Superior temporal gyrus (tissue), 1 donor: ENCODE measurements around the gene ANKFY1.
A peak's percentile ranks its signal among the peaks of the same experiment; 100 is the strongest.

ENCODE experiments used
- DNase-seq: peaks from one replicate; pipeline ENCODE4 v3.0.0-alpha.2; 2016; ENCODE audit errors: extremely low spot score

Gene ANKFY1

DNA sequence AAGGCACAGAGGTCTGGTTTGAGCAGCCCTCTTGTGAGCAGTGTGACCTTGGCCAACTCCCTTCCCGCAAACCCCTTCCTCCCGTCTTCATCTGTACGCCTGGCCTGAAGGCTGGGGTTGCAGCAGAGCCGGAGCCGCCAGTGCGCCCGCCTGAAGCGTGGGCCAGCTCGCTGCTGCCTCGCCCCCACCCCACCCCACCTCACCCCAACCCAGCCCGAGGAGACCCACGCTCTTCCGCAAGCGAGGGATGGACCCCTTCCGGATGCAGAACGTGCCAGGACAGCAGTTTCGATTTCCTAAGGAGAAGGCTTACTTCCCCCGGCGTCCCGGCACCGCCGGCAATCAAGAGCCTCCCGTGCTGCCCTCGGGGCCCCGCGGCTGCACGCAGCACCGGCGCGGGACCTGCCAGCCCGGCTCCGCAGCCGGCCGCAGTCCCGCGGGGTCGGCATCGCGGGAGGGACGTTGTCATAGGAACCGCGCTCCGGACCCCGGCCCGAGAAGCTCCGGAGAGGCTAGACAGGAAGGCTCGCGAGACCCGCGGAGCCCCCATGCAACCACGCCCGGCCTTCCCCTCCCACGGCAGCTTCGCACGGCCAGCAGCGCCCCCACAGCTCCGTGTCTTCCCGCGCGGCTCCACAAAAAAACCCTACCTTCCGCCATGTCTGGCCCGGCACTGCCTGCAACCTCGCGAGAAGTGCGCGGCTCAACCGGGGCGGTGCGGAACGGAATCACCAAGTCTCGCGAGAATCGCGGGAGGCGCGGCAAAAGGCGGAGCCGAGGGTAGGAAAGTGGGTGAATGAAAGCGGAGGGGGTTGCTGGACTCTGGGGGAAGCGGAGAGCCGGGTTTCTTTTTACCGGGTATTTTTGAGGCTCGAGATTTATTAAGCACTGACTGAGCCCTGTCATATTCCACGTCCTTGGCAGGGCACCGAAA, at the start of gene ANKFY1:
TSS of gene ANKFY1 (minus strand) at position 698 of the 934 bp plus-strand sequence. CDS start at position 660, 38 bp downstream.
- DNase-seq, result peak; percentile 97

DNA sequence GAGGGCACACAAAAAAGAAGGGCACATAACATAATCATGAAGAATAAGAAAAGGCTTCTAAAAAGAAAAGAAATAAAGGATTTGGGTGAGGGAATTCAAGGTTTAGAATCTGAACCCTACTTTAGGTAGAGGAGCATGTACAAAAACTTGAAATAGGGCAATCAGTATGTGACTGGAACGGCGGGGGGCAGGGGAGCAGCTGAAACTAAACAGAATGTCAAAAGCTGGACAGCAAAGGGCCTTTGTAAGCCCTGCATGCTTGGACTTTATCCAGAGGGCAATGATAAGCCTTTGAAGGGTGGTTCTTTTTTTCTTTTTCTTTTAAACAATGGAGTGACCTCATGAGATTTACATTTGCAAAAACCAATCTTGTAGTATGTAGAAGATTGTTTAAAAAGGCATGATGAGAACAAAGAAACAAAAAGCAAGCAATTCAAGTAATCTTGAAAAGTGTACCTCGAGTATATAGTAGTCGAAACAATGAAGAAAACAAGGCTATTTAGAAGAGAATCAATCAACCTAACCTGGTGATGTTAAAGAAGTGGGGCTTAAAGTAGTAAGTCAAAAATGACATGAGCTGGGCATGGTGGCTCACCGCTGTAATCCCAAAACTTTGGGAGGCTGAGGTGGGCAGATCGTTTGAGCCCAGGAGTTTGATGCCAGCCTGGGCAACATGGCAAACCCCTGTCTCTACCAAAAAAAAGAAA, 46.7 kb upstream of the ANKFY1 start:
- DNase-seq, result peak; percentile 77

DNA sequence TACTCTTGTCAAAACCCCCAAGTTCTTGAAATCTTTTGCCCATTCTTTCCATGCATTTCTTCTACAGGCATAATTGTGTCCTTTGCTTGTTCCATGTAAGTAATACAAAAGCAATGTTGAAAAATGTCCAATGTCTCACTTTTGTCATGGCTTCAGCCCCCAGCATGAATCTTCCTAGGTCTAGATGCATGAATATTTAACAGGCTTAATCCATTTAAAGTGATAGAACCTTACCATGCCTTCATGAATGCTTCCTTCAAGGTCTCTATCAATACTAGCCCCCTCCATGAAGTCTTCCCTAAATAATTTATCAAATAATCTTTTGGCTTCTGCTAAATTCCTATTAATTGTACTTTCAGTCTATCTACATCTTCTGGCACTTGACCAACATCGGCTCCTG, 46.1 kb upstream of the ANKFY1 start:
- peak; percentile 50 for DNase-seq

DNA sequence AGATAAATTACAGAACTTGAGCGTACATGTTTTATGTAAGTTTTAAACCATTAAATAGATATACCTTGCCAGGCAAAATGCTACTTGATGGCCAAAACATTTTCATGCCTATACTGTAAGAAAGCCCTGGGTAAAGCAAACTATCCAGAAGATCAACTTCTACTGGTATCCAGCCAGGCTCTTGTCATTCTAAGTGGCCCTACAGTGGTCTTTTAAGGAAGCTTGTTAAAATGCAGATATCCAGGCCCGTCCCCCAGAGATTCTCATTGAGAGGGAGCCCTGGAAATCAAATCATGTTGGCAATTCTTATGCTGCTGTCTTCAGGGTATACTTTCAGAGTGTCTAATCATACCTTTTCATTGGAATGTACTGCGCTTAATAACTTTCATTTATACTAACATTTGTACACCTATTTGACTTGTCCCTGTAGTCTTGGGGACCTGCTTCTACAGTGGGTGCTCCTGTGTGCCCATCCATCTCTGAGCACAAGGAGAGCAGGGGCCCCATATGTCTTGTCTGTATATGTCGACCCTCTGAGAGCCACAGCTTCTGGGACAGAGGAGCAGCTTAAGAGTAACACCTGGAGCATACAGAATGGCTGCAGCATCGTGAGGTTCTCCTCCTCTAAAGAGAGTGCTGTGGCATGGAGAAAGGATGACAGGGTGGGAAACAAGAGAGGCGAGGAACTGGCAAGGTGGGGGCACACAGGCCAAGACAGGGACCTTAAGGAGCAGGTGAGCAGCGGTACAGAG, 43.6 kb upstream of the ANKFY1 start:
- no peak for DNase-seq

DNA sequence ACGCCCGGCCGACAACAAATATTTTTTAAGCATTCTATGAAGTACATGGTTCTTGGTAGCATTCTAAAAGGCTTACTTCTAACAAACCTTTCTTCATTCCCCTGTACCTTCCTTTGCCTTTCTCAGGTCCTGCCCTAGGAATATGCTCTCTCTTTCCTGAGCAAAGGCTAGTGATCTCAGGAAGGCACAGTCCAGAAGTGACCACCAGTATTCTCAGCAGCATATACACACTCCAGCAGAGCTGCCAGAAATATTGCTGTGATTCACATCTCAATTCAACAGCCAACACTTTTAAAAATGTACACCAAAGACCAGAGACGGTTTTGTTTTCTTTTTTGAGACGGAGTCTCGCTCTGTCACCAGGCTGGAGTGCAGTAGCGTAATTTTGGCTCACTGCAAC, 41.4 kb upstream of the ANKFY1 start:
- DNase-seq, result no peak

- peak; percentile 90 for DNase-seq
Measured at GRCh38 chr17:4304417-4305027, 40.7 kb upstream of the ANKFY1 start.

DNA sequence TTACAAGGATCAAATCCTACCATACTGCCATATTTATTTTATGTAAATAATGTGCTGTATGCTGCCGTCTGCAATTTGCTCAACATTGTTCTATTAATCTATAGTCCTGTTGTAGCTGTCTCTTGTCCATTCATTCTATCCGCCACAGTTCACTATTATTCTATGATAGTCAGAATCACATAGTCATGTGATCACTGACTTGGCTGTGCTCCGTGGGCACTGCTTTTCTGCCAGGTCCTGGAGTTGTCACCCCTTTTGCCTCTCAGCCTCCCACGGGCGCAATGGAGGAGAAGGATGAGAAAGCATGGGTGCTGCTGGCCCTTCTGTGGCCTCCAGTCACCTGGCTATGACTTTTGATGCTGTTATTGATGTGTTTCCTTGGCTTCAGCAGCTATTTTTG, 37.3 kb upstream of the ANKFY1 start:
- DNase-seq, result peak; percentile 93

DNA sequence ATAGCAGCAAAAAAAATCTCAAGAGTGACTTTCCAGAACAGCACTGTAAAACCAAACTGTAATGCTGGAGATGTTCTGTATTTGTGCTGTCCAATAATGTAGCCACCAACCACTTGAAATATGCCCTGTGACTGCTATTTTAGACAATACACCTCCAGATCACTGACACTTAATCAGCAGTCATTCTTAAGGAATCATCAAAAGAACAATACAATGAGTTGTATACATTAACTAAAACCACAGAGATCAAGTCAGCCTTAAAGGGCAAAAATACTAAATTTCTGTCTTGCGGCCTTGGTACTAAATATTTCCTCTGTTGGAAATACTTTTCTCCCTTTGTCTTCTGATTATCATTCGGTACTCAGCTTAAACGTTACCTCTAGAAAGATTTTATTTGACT, 33.6 kb upstream of the ANKFY1 start:
- DNase-seq, result no peak

DNA sequence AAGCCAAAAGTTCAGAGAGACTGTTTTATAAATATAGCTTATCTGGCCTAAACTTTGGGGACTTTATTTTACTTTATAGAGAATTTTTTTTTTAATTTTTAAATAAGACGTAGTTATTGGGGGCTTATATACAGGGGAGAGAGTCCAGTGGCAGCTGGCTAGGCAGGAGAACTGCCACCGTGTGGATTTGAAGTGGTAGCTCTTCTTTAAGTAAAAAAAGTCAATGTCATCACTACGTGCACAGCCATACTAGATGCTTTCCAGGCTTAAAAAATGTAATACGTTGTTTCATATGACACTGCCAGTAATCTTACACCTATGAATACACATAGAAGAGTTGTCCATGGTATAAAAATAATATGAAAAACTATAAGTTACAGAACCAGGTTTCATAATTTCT, 31.9 kb upstream of the ANKFY1 start:
- no peak for DNase-seq

GRCh38 chr17:4293572-4293971, 29.8 kb upstream of the ANKFY1 start:
- DNase-seq, result no peak

GRCh38 chr17:4287710-4288109, 23.9 kb upstream of the ANKFY1 start:
- no peak for DNase-seq

DNA sequence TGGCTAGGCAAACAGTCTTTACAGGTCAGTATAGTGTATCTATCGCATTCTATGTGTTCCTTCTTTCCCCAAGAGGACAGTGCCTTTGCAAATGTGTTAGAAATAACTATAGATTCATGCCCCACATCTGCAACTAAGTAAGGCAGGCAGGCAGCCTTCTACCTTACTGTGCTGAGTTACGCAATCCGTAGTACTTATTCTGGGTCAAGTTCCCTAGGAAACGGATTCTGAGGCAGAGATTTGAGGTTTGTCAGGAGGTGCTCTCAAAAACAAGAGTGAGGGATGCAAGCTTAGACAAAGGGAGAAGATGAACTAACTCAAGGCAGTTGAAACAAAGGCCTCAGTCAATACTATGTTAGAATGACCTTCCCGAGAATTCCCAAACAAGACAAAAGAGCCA, 12.7 kb upstream of the ANKFY1 start:
- no peak for DNase-seq

DNA sequence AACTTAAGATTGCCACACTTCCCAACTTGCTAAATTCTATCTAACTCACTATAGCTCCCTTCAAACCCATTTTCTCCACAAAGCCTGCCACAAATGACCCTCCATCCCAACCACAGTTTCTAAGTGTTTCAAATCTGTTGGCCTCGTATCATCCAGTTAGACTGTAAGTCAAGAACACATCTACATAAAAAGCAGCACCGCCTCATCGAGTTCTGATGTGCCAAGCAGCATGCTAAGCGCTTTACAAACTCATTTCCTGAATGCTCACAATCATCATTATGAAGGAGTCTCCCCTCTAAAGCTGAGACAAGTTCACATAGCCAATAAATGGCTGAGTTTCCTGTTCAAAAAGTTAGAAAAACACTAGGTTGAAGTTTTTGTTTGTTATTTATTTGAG, 9.2 kb upstream of the ANKFY1 start:
- no peak for DNase-seq

DNA sequence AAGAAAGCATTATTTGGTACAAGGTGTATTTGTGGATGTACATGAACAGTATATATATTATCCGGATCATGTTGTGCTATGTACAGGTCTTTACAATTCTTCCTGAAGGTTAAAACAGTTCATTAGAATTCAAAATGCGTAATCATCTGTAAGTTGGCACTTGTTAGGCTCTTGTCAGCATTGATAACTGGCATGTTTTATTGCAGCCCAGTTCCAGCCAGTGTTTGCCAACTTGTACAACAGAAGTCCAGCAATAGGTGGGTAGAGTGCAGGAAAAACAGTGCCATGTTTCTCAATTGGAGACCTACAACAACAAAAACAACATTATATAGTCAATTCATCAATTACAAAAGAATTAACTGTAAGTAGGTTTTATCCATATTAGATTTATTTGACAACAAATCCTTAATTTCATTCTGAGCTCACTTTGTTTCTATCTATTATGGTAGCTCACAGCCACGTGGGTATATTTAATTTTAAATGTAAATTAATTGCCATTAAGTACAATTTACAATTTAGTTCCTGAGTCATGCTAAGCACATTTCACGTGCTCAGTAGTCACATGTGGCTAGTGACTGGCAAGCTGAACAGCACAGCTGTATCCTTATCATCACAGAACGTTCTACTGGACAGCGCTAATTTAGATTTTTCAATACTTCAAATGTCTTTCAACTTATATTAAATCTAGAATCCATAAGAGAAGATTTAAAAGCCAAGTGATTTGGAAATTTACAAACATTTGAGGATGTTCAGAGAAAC, 8.6 kb upstream of the ANKFY1 start:
- DNase-seq, result peak; percentile 71

GRCh38 chr17:4270736-4271135, 7.0 kb upstream of the ANKFY1 start:
- peak; percentile 44 for DNase-seq

GRCh38 chr17:4269915-4270314, 6.1 kb upstream of the ANKFY1 start:
- DNase-seq, result no peak

GRCh38 chr17:4267402-4267801, 3.6 kb upstream of the ANKFY1 start:
- DNase-seq, result no peak

GRCh38 chr17:4266550-4266949, 2.8 kb upstream of the ANKFY1 start:
- DNase-seq, result no peak

- DNase-seq, result no peak
Measured at GRCh38 chr17:4262703-4263102, 1.1 kb downstream of the ANKFY1 start.

DNA sequence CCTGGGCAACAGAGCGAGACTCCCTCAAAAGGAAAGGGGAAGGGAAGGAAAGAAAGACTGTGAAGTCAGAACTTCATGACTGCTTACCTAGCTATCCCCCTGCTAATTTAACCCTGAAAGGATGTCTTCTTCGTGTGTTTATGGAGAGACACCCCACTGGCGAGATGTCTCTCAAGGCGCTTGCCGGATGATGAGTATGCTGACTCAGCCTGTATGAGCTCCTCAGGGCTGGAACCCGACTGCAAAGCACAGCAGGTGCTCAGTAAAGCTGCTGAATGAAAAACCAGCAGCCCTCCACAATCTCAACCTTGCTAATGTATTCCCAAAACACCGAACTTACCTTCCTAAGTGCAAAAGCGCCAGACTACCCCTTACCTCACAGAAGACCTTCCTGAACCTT, 2.3 kb downstream of the ANKFY1 start:
- no peak for DNase-seq

DNA sequence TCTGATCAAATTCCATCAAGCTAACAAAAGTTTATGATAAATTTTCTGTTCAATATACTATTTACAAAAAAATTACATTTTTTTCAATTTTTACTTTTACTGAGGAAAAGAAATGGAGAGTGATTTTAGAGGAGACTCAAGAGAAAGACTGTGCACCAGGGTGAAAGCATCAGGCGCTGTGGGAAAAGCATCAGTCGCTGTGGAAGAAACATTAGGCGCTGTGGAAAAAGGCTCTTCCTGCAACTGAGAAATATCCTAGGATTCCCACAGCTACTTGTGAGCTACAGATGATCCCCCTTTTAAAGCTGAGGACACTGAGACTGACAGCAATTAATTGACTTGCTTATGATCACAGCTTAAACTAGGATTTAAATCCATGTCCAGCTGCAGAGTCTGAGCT, 4.9 kb downstream of the ANKFY1 start:
- DNase-seq, result no peak
